ENCODE measurements around the gene NAXD. TPM values are rescaled to one million over a fixed set of nuclear protein-coding genes. Genes with fewer than 3 reads are reported as not detected.

NAXD gene
- total RNA-seq, 1 experiment from 2014 or later = 15.1 TPM

GRCh38 chr13:110593430-110594130 is 21.8 kb upstream of the NAXD start:
- H3K27ac ChIP-seq (ENCODE audit: low read length) = no peak overlapping the region
- H3K4me1 ChIP-seq (ENCODE audit: control insufficient read depth, insufficient read depth, low read length) = no peaks in the 10 kb centered on the region
- TF ChIP-seq CTCF (IDR thresholded peaks at IDR 0.05) = peak; percentile 49; the same call in 1 of the 2 replicates
- no peak for TF ChIP-seq POLR2AphosphoS5 (IDR thresholded peaks at IDR 0.05; ENCODE audit: low read depth, low read length)
- DNase-seq (ENCODE audit: low read depth, low spot score) = no peak
- no peaks in the 10 kb centered on the region for H3K9me3 ChIP-seq (ENCODE audit: control insufficient read depth, insufficient read depth, low read depth, low read length)
- in situ Hi-C loops (cut with HindIII; ENCODE audit: low pct_unique_long_range_greater_than_20kb, low sequenced_read_pairs) = no loop called here
- peak; percentile 89 for ATAC-seq
- no peak overlapping the region for H3K4me3 ChIP-seq (ENCODE audit: low read depth in 2 of 2, low read length in 2 of 2)
- intact Hi-C loops (cut with micrococcal nuclease; ENCODE audit: unreplicated experiment) = no loop called here
- ChIA-PET CTCF (interaction anchor here (0.5 to 1.1 kb wide), 3 partner anchors 9 to 447 kb away, joined by 3 read pairs; no protein-coding TSS in a partner anchor), POLR2A (interaction anchor here (0.7 kb wide), 2 partner anchors 46 to 138 kb away, joined by 3 to 12 read pairs; no protein-coding TSS in a partner anchor)
- no peaks in the 10 kb centered on the region for H3K36me3 ChIP-seq (ENCODE audit: control insufficient read depth, insufficient read depth, low read length)
- BruUV-seq (replicated peaks) = no TSS peak
- H3K27me3 ChIP-seq (ENCODE audit: control insufficient read depth, insufficient read depth, low read length) = no peaks in the 10 kb centered on the region

GRCh38 chr13:110597041-110597689 is 18.2 kb upstream of the NAXD start:
- no peak for TF ChIP-seq SIN3A (IDR thresholded peaks at IDR 0.05; ENCODE audit: borderline replicate concordance, insufficient read depth, low read depth, low read length)
- TF ChIP-seq, protein P1, sequence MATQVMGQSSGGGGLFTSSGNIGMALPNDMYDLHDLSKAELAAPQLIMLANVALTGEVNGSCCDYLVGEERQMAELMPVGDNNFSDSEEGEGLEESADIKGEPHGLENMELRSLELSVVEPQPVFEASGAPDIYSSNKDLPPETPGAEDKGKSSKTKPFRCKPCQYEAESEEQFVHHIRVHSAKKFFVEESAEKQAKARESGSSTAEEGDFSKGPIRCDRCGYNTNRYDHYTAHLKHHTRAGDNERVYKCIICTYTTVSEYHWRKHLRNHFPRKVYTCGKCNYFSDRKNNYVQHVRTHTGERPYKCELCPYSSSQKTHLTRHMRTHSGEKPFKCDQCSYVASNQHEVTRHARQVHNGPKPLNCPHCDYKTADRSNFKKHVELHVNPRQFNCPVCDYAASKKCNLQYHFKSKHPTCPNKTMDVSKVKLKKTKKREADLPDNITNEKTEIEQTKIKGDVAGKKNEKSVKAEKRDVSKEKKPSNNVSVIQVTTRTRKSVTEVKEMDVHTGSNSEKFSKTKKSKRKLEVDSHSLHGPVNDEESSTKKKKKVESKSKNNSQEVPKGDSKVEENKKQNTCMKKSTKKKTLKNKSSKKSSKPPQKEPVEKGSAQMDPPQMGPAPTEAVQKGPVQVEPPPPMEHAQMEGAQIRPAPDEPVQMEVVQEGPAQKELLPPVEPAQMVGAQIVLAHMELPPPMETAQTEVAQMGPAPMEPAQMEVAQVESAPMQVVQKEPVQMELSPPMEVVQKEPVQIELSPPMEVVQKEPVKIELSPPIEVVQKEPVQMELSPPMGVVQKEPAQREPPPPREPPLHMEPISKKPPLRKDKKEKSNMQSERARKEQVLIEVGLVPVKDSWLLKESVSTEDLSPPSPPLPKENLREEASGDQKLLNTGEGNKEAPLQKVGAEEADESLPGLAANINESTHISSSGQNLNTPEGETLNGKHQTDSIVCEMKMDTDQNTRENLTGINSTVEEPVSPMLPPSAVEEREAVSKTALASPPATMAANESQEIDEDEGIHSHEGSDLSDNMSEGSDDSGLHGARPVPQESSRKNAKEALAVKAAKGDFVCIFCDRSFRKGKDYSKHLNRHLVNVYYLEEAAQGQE (IDR thresholded peaks at IDR 0.05; ENCODE audit: insufficient read depth in 1 of 2, low read depth in 2 of 2, low read length in 1 of 2) = no peak
- TF ChIP-seq CTCF (IDR thresholded peaks at IDR 0.05) = no peak
- TF ChIP-seq POLR2AphosphoS5 (IDR thresholded peaks at IDR 0.05; ENCODE audit: low read depth, low read length) = no peak
- H3K27ac ChIP-seq (ENCODE audit: low read length) = no peak overlapping the region
- ATAC-seq (no peak), DNase-seq (ENCODE audit: low read depth, low spot score) (no peak)
- no peaks in the 10 kb centered on the region for H3K36me3 ChIP-seq (ENCODE audit: control insufficient read depth, insufficient read depth, low read length)
- in situ Hi-C loops (cut with HindIII; ENCODE audit: low pct_unique_long_range_greater_than_20kb, low sequenced_read_pairs) = no loop called here
- no TSS peak for BruUV-seq (replicated peaks)
- no peaks in the 10 kb centered on the region for H3K9me3 ChIP-seq (ENCODE audit: control insufficient read depth, insufficient read depth, low read depth, low read length)
- no peak overlapping the region for H3K4me3 ChIP-seq (ENCODE audit: low read depth in 2 of 2, low read length in 2 of 2)
- ChIA-PET POLR2A (no interaction called here), CTCF (no interaction called here)
- no peaks in the 10 kb centered on the region for H3K4me1 ChIP-seq (ENCODE audit: control insufficient read depth, insufficient read depth, low read length)
- no peaks in the 10 kb centered on the region for H3K27me3 ChIP-seq (ENCODE audit: control insufficient read depth, insufficient read depth, low read length)
- intact Hi-C loops (cut with micrococcal nuclease; ENCODE audit: unreplicated experiment) = no loop called here

Measured in Panc1 (cell line).